ENCODE measurements around the gene USP46.

DNA sequence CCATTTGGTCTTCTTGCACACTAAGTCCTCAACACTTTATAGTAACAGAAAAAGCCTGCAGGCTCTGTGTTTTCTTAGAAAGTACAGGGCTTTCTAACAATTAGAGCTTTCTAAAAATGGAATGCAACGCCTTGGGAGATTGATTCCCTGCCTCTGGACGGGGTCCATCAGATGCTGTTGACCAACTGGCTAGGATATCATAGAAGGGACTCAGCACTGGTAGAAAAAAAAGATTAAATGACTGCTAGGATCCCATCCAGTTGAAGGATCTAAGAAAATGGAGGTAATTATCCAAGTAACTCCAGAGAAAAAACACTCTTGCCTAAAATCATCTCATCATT is 39.5 kb downstream of the USP46 start:
- TF ChIP-seq, protein P1, sequence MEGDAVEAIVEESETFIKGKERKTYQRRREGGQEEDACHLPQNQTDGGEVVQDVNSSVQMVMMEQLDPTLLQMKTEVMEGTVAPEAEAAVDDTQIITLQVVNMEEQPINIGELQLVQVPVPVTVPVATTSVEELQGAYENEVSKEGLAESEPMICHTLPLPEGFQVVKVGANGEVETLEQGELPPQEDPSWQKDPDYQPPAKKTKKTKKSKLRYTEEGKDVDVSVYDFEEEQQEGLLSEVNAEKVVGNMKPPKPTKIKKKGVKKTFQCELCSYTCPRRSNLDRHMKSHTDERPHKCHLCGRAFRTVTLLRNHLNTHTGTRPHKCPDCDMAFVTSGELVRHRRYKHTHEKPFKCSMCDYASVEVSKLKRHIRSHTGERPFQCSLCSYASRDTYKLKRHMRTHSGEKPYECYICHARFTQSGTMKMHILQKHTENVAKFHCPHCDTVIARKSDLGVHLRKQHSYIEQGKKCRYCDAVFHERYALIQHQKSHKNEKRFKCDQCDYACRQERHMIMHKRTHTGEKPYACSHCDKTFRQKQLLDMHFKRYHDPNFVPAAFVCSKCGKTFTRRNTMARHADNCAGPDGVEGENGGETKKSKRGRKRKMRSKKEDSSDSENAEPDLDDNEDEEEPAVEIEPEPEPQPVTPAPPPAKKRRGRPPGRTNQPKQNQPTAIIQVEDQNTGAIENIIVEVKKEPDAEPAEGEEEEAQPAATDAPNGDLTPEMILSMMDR (IDR thresholded peaks at IDR 0.05) = no peak
- TF ChIP-seq POLR2A (IDR thresholded peaks at IDR 0.05) = no peak
